NCI-H1694 (cell line): ENCODE data around the gene NYAP1.
"Not testable (repeated sequence)": the region's sequence is repeated elsewhere in the genome, so short reads cannot be mapped to it uniquely, and the experiment has no call there.

Source experiments
- DNase-seq: peaks from one replicate; lab custom pipeline; 2025; lab: John Stamatoyannopoulos, UW

NYAP1 gene

GRCh38 chr7:100483722-100484672 lies at the start of gene NYAP1:
TSS of gene NYAP1 (plus strand) at chr7:100483927. CDS start at chr7:100485312, 1,385 bp downstream.
- peak; percentile 45 for DNase-seq

GRCh38 chr7:100434297-100435144 lies 49.2 kb upstream of the NYAP1 start:
- DNase-seq, result no peak

GRCh38 chr7:100435401-100436304 lies 48.1 kb upstream of the NYAP1 start:
- DNase-seq, result no peak

DNA sequence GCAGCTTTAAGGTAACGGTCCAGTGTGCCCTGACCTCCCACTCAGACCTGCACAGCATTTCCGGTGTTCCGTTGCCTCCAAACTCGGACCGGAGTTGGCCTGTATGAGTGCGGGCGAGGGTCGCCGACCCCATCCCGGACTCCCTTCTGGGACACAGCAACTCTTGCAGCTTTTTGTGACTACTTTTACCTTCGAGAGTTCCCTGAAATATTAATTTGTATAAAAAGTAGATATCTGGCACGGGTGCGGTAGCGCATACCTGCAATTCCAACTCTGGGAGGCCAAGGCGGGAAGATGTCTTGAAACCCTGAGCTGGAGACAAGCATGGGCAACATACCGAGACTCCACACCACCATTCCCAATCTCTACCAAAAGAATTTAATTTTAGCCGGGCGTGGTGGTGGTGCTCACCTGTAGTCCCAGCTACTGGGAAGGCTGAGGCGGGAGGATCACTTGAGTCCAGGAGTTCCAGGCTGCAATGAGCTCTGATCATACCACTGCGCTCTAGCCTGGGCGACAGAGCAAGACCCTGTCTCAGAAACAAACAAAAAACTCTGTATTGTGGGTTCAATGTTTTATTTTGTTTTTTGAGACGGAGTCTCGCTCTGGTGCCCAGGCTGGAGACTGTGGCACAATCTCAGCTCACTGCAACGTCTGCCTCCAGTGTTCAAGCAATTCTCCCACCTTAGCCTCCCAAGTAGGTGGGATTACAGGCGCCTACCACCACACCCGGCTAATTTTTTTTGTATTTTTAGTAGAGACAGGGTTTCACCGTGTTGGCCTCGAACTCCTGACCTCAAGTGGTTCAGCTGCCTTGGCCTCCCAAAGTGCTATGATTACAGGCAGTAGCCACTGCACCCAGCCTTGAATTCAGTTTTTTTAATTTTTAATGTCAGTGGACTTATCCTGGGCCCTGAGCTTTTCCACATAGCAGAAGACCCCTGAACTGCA lies 46.3 kb upstream of the NYAP1 start:
- no peak for DNase-seq

- DNase-seq, result no peak
These were observed 45.6 kb upstream of the NYAP1 start for GRCh38 chr7:100438172-100438571.

DNA sequence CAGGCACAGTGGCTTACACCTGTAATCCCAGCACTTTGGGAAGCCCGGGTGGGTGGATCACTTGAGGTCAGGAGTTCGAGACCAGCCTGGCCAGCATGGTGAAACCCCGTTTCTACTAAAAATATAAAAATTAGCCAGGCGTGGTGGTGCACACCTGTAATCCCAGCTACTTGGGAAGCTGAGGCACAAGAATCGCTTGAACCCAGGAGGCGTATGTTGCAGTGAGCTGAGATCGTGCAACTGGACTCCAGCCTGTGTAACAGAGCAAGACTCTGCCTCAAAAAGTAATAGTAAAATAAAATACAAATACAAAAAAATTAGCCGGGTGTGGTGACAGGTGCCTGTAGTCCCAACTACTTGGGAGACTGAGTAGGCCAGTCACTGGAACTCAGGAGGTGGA lies 45.0 kb upstream of the NYAP1 start:
- DNase-seq, result not testable (repeated sequence)

GRCh38 chr7:100439244-100439643 lies 44.5 kb upstream of the NYAP1 start:
- not testable (repeated sequence) for DNase-seq

- DNase-seq, result no peak
These were observed 41.8 kb upstream of the NYAP1 start for GRCh38 chr7:100441641-100442535.

DNA sequence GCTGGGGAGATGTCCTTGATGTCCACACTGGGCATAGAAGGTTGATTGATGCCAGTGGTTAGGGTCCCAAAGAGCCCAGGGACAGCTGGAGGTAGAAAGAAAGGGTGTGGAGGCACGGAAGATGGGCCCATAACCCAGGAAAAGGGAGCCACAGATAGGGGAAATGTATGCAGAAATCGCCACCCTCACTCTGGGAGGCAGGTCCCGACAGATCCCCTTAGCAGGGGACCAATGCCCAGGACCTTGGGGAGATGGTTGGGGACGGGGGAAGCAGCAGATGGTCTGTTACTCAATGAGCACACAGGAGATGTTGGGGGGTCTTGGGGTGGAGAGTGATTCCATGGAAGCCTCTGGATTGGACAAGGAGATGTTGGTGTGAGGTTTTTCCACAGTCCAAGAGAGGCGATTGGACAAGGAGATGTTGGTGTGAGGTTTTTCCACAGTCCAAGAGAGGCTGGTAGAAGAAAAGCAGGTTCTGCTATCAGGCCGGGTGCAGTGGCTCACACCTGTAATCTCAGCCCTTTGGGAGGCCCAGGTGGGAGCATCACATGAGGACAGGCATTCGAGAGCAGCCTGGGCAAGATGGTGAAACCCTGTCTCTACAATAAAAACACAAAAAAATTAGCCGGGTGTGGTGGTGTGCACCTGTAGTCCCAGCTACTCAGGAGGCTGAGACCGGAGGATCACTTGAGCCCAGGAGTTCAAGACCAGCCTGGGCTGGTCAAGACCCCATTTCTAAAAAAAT lies 40.5 kb upstream of the NYAP1 start:
- DNase-seq, result no peak

DNA sequence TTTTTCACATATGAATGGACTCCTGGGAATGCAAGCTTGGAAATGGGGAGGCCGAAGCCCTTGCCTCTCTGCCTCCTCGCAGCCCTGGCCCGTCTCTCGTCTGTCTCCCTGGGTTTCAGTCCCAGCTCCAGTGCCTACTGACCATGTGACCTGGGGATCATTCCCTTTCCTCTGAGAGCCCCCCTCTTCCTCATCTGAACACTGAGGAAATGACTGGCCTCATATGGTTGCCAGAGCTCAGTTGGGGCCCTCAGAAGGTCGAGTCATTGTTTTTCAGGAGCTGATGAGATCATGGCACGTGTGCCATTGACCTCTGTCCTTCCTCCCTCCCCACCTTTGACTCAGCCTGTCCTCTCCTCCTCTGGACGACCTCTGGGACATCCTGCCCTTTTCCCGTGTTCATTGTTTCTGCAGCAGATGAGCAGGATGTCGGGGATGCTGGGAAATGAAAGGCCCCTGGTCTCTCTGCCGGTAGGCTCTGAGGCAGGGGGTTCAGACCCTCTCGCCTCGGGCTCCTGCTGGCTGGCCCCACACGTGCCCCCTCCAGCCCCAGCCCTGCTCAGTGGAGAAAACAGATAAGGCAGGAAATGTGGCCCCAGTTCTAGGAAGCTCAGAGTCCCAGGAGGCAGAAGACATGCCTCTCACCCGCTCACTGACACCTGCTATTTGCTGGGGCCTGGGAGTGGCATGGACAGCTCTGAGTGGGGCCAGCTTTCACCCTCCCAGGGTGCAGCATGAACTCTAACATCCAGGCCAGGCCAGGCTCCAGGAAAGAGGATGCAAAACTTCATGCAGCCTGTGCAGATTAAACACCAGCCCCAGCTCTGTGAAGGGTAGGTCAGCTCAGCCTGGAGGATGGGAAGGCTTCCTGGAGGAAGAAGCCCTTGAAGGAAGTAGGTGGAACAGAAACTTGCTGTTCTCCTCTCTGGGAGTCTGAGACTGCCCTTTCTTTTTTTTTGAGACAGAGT lies 39.1 kb upstream of the NYAP1 start:
- no peak for DNase-seq

GRCh38 chr7:100446040-100446439 lies 37.7 kb upstream of the NYAP1 start:
- no peak for DNase-seq

DNA sequence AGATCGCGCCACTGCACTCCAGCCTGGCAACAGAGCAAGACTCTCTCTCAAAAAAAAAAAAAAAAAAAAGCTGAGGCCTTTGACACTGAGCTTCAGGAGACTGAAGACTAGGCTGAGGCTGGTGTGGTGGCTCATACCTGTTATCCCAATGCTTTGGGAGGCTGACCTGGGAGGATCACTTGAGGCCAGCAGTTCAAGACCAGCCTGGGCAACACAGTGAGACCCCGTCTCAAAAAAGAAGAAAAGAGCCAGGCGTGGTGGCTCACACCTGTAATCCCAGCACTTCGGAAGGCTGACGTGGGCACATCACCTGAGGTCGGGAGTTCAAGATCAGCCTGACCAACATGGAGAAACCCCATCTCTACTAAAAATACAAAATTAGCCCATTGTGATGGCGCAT lies 36.4 kb upstream of the NYAP1 start:
- not testable (repeated sequence) for DNase-seq

- DNase-seq, result no peak
These were observed 34.4 kb upstream of the NYAP1 start for GRCh38 chr7:100449190-100449795.

GRCh38 chr7:100452513-100452912 lies 31.2 kb upstream of the NYAP1 start:
- DNase-seq, result no peak

GRCh38 chr7:100453854-100454253 lies 29.9 kb upstream of the NYAP1 start:
- not testable (repeated sequence) for DNase-seq

GRCh38 chr7:100455206-100455605 lies 28.5 kb upstream of the NYAP1 start:
- DNase-seq, result no peak

- no peak for DNase-seq
These were observed 27.2 kb upstream of the NYAP1 start for GRCh38 chr7:100456562-100456961.
